GM18517 (cell line): ENCODE data around the gene SPRR2A.
"Not testable (repeated sequence)": the region's sequence is repeated elsewhere in the genome, so short reads cannot be mapped to it uniquely, and the experiment has no call there.

ENCODE experiments used
- ATAC-seq: cut with Tn5 transposase; IDR thresholded peaks from one replicate; pipeline ENCODE4 v1.9.1; 2021; ENCODE audit warnings: mild to moderate bottlenecking, moderate library complexity; ENCODE audit not compliant: unreplicated experiment

Gene SPRR2A

DNA sequence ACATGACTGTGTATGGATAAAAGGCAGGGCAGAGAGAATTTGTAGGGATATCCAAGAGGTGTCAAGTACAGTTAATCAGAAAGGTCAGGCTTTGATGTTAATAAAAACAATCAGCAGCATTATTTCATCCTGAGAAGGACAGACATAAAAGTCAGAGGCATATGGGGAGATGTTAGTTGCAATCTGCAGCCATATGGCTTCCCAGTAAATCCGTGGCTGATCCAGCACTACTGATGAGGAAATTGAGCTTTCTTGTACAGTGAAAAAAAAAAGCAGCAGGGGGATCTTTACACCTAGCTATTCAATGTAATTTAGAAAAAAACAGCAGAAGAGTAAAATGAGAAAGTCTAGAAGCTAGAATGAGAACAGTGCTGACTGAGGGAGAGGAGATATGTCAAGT lies 28.5 kb downstream of the SPRR2A start:
- no peak for ATAC-seq

DNA sequence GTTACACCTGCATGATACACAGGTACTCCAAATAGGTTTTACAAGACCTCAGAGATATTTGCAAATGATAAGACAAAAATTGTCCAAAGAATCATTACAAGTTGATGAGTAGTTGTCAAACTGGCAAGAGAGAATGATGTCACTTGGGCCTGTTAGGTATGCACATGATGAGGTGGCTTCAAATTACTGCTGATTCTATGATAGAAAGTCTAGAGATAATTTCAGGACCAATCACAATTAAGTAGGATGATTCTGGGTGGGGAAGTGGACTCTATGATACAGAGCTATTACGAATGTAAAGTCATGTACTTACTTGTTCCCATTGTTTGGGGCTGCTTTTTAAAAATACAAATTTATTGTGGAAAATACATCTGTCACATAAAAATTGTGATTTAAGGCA lies 31.5 kb downstream of the SPRR2A start:
- no peak for ATAC-seq

DNA sequence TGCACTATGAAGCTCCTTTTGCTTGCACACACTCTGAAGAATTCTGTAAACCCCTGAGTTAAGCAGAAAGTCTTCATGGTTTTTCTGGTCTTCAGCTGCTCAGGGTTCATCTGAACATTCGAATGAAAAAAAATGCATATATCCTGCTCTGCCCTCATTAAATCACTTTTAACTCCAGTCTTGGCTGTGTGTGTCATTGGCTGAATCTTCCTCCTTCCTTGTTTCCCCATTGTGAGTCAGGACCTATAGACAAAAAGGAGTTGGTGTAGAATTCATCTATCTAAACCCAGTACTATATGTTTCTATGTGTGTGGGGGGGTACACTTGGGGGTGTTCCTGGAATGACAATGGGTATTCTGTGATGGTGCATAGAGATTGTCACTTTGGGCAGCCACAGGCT lies 32.9 kb downstream of the SPRR2A start:
- ATAC-seq, result no peak

DNA sequence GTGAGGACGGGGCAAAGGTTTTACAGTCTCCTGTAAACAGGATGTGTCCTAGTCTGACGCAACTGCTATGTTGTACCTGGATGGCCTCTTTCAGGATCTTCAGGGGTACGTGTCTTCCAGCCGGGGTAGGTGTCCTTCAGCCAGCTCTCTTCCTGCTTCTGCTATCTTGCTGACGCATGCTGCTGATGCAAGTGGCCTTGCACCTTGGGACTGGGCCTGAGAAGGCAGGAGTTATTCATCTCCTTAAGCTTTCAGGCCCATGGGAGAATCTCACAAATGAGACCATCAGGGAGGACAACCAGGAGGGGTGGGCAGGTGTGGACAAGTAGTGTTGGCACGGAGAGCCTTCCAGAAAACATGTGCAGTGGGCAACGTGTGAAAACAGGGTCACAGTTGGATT lies 34.2 kb downstream of the SPRR2A start:
- ATAC-seq, result no peak

DNA sequence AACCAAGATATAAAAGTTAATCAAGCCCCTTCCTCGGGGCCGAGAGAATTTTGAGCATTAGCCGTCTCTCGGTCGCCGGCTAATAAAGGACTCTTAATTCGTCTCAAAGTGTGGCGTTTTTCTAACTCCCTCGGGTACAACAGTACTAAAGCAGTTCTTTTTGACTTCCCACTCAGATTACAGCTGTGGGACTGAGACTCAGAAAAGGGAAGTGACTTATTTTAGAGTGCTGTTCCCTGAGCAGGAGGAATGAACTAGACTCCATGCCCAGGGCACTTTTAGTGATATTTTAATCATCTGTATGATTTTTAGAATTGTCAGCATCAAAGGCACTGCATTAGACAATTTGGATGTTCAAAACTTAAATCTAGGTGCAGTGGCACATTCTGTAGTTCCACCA lies 35.0 kb downstream of the SPRR2A start:
- ATAC-seq, result not testable (repeated sequence)

DNA sequence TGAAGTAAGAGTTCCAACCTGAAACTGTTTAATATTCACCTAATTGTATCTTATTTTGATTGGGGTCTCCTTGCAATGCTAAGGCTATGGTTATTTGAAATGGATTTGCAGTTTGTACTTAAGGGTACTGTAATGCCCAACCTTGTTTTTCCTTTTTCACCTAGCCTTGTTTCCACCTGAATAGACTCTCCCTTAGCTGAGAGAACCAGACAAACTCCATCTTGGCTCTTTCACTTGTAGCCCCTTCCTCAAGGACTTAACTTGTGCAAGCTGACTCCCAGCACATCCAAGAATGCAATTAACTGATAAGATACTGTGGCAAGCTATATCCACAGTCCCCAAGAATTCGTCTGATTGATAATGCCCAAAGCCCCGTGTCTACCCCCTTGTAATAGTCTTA lies 35.5 kb downstream of the SPRR2A start:
- not testable (repeated sequence) for ATAC-seq

DNA sequence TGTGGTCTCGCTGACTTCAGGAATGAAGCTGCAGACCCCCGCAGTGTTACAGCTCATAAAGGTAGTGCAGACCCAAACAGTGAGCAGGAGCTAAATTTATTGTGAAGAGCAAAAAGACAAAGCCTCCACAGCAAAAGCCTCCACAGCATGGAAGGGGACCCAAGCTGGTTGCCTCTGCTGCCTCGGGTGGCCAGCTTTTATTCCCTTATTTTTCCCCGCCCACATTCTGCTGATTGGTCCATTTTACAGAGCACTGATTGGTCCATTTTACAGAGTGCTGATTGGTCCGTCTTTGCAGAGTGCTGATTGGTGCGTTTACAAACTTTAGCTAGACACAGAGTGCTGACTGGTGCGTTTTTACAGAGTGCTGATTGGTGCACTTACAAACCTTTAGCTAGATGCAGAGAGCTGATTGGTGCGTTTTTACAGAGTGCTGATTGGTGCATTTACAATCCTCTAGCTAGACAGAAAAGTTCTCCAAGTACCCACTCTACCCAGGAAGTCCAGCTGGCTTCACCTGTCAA lies 46.0 kb downstream of the SPRR2A start:
- not testable (repeated sequence) for ATAC-seq
